HEK293 (cell line): Measurements from ENCODE around the gene DLG2.

Experiments
- KLF1 ChIP-seq: fragments of 450-650 bp; formaldehyde crosslinking; IDR thresholded peaks from 2 replicates; pipeline ENCODE4 v1.5.1; 2016; ENCODE audit warnings: missing biosample characterization, missing genetic modification characterization
- REST ChIP-seq: fragments of 450-650 bp; formaldehyde crosslinking; IDR thresholded peaks from 2 replicates; pipeline ENCODE4 v1.5.1; 2016; ENCODE audit warnings: missing biosample characterization, missing genetic modification characterization
- SCRT2 ChIP-seq: fragments of 450-650 bp; formaldehyde crosslinking; IDR thresholded peaks from 2 replicates; pipeline ENCODE4 v1.5.1; 2016; ENCODE audit warnings: missing biosample characterization, missing genetic modification characterization
- ZBTB1 ChIP-seq: fragments of 450-650 bp; formaldehyde crosslinking; IDR thresholded peaks from 2 replicates; pipeline ENCODE4 v1.5.1; 2016; ENCODE audit warnings: missing biosample characterization, missing genetic modification characterization
- ZBTB11 ChIP-seq: fragments of 450-650 bp; formaldehyde crosslinking; conservative IDR thresholded peaks from 2 replicates; pipeline ENCODE4 v1.5.1; 2016; ENCODE audit warnings: low read depth, missing biosample characterization, missing genetic modification characterization
- ZBTB7A ChIP-seq: fragments of 450-650 bp; formaldehyde crosslinking; IDR thresholded peaks from 2 replicates; pipeline ENCODE4 v1.5.1; 2016; ENCODE audit warnings: low read depth, missing biosample characterization, missing genetic modification characterization
- ZBTB8A ChIP-seq: fragments of 450-650 bp; formaldehyde crosslinking; IDR thresholded peaks from 2 replicates; pipeline ENCODE4 v1.5.1; 2016; ENCODE audit warnings: missing biosample characterization, missing genetic modification characterization
- ZNF10 ChIP-seq: fragments of 450-650 bp; formaldehyde crosslinking; IDR thresholded peaks from 2 replicates; pipeline ENCODE4 v1.5.1; 2017; ENCODE audit warnings: missing biosample characterization, missing genetic modification characterization
- ZNF274 ChIP-seq, 2 experiments: fragments of 200-500 bp in 1 of 2; fragments of 450-650 bp in 1 of 2; sonication (Bioruptor generic) in 1 of 2; formaldehyde crosslinking in 1 of 2; IDR thresholded peaks; 2 replicates each; pipeline versions ENCODE4 v1.5.1 to v1.6.1; 2014 to 2016; ENCODE audit warnings: borderline replicate concordance in 1 of 2, inconsistent platforms in 1 of 2, low read length in 1 of 2, missing biosample characterization in 1 of 2, missing genetic modification characterization in 1 of 2
- ZNF626 ChIP-seq: fragments of 450-650 bp; sonication (Bioruptor Pico); formaldehyde crosslinking; IDR thresholded peaks from 2 replicates; pipeline ENCODE4 v1.5.1; 2018; ENCODE audit warnings: missing biosample characterization, missing genetic modification characterization, inconsistent platforms
- TF ChIP-seq, protein P1 (sequence below): fragments of 450-650 bp; formaldehyde crosslinking; IDR thresholded peaks from 2 replicates; pipeline ENCODE4 v1.5.1; 2016; ENCODE audit warnings: missing biosample characterization, missing genetic modification characterization
- TF ChIP-seq, protein P2 (sequence below): fragments of 450-650 bp; formaldehyde crosslinking; IDR thresholded peaks from 2 replicates; pipeline ENCODE4 v1.5.1; 2017; ENCODE audit warnings: missing biosample characterization, mild to moderate bottlenecking, missing genetic modification characterization, moderate library complexity

DNA sequence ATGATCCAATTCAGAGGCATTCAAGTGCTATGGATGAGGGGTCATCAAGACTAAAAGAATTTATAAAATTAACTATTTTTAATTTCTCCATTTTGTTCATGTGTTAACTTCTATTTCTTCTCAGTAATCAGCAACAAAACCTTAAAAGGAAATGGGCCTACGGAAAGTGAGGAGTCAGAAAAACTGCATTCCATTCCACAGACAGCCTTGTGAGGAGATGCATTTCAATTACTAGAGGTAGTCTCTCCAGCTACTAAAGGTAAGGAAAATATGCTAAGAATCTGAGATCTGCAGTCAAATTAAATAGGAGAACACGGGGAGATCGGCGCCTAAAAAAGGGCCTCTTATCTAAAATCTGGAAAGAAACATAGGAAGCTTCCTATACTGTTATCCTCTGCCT, 661.7 kb downstream of the DLG2 start:
- TF ChIP-seq ZBTB7A (no peak), ZBTB11 (tag by site-specific recombination) (no peak), REST (tag by site-specific recombination) (no peak), KLF1 (no peak), ZNF10 (tag by site-specific recombination) (no peak), ZBTB1 (no peak), SCRT2 (tag by site-specific recombination) (no peak), ZNF626 (tag by site-specific recombination) (no peak), ZNF274 (IDR thresholded peaks at IDR 0.05; ENCODE audit: low read length) (no peak), ZNF274 (tag by site-specific recombination; IDR thresholded peaks at IDR 0.05; ENCODE audit: borderline replicate concordance) (no peak), ZBTB8A (tag by site-specific recombination) (no peak)
- TF ChIP-seq, protein P1, sequence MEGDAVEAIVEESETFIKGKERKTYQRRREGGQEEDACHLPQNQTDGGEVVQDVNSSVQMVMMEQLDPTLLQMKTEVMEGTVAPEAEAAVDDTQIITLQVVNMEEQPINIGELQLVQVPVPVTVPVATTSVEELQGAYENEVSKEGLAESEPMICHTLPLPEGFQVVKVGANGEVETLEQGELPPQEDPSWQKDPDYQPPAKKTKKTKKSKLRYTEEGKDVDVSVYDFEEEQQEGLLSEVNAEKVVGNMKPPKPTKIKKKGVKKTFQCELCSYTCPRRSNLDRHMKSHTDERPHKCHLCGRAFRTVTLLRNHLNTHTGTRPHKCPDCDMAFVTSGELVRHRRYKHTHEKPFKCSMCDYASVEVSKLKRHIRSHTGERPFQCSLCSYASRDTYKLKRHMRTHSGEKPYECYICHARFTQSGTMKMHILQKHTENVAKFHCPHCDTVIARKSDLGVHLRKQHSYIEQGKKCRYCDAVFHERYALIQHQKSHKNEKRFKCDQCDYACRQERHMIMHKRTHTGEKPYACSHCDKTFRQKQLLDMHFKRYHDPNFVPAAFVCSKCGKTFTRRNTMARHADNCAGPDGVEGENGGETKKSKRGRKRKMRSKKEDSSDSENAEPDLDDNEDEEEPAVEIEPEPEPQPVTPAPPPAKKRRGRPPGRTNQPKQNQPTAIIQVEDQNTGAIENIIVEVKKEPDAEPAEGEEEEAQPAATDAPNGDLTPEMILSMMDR (tag by site-specific recombination) = no peak
- TF ChIP-seq, protein P2, sequence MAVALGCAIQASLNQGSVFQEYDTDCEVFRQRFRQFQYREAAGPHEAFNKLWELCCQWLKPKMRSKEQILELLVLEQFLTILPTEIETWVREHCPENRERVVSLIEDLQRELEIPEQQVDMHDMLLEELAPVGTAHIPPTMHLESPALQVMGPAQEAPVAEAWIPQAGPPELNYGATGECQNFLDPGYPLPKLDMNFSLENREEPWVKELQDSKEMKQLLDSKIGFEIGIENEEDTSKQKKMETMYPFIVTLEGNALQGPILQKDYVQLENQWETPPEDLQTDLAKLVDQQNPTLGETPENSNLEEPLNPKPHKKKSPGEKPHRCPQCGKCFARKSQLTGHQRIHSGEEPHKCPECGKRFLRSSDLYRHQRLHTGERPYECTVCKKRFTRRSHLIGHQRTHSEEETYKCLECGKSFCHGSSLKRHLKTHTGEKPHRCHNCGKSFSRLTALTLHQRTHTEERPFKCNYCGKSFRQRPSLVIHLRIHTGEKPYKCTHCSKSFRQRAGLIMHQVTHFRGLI (tag by site-specific recombination) = no peak
